Measurements from ENCODE around the gene RNU1-1. TPM values are rescaled to one million over a fixed set of nuclear protein-coding genes. Genes with fewer than 3 reads are reported as not detected.
"Not testable (repeated sequence)": the region's sequence is repeated elsewhere in the genome, so short reads cannot be mapped to it uniquely, and the experiment has no call there.

Gene RNU1-1
- total RNA-seq, 3 donors from 2014 or later (not counting 1 experiment from before 2014, with no cell fraction given) = 2,937 to 3,261 (median 3,038) TPM

GRCh38 chr1:16521288-16521583 lies 7.2 kb upstream of the RNU1-1 start:
- 89% methylated on average over 12 of the region's 12 CpGs for WGBS (ENCODE audit: insufficient coverage)
- intact Hi-C loops (cut with micrococcal nuclease) = no loop called here
- Mint-ChIP-seq H3K36me3 (no peaks in the 10 kb centered on the region), H3K4me1 (no peaks in the 10 kb centered on the region), H3K27ac (no peak overlapping the region), H3K9me3 (no peaks in the 10 kb centered on the region), H3K27me3 (ENCODE audit: low read depth in 2 of 2) (peaks cover 49 to 53% of the 10 kb centered on the region in 2 donors), H3K4me3 (no peak overlapping the region)
- no peak for TF ChIP-seq CTCF (IDR thresholded peaks at IDR 0.05)
- H3K27ac ChIP-seq (ENCODE audit: low read length) = no peak overlapping the region
- peaks cover 3% of the 10 kb centered on the region for H3K4me1 ChIP-seq (ENCODE audit: control insufficient read depth, insufficient read depth, low read length)
- peaks cover 23% of the 10 kb centered on the region for H3K27me3 ChIP-seq (ENCODE audit: control insufficient read depth, insufficient read depth, low read length)
- no peak overlapping the region for H3K4me3 ChIP-seq (ENCODE audit: low read length)
- H3K9me3 ChIP-seq (ENCODE audit: control insufficient read depth, insufficient read depth, low read length) = no peaks in the 10 kb centered on the region
- ATAC-seq (no peak), DNase-seq (no peak)
- H3K36me3 ChIP-seq (ENCODE audit: control insufficient read depth, insufficient read depth, low read length) = no peaks in the 10 kb centered on the region

GRCh38 chr1:16520435-16521287 lies 6.6 kb upstream of the RNU1-1 start:
- ATAC-seq; H3K9me3 ChIP-seq (ENCODE audit: control insufficient read depth, insufficient read depth, low read length); intact Hi-C loops (cut with micrococcal nuclease); H3K36me3 ChIP-seq (ENCODE audit: control insufficient read depth, insufficient read depth, low read length); H3K9me3 Mint-ChIP-seq; H3K4me3 ChIP-seq (ENCODE audit: low read length); H3K36me3 Mint-ChIP-seq; H3K27ac Mint-ChIP-seq; H3K4me1 Mint-ChIP-seq; H3K4me1 ChIP-seq (ENCODE audit: control insufficient read depth, insufficient read depth, low read length); H3K27ac ChIP-seq (ENCODE audit: low read length); H3K4me3 Mint-ChIP-seq: not testable (repeated sequence)
- peaks cover 23% of the 10 kb centered on the region for H3K27me3 ChIP-seq (ENCODE audit: control insufficient read depth, insufficient read depth, low read length)
- peak in 1 of 2 donors; percentile 5 for DNase-seq
- peaks cover 46 to 53% of the 10 kb centered on the region in 2 donors for H3K27me3 Mint-ChIP-seq (ENCODE audit: low read depth in 2 of 2)
- WGBS (ENCODE audit: insufficient coverage) = 31% methylated on average over 48 of the region's 48 CpGs

- H3K4me1 Mint-ChIP-seq; ATAC-seq; H3K27ac Mint-ChIP-seq; H3K9me3 ChIP-seq (ENCODE audit: control insufficient read depth, insufficient read depth, low read length); H3K4me3 ChIP-seq (ENCODE audit: low read length); H3K9me3 Mint-ChIP-seq; H3K4me1 ChIP-seq (ENCODE audit: control insufficient read depth, insufficient read depth, low read length); H3K4me3 Mint-ChIP-seq; H3K36me3 ChIP-seq (ENCODE audit: control insufficient read depth, insufficient read depth, low read length); H3K27ac ChIP-seq (ENCODE audit: low read length); H3K36me3 Mint-ChIP-seq; DNase-seq; intact Hi-C loops (cut with micrococcal nuclease): not testable (repeated sequence)
- peaks cover 23% of the 10 kb centered on the region for H3K27me3 ChIP-seq (ENCODE audit: control insufficient read depth, insufficient read depth, low read length)
- H3K27me3 Mint-ChIP-seq (ENCODE audit: low read depth in 2 of 2) = peaks cover 43 to 47% of the 10 kb centered on the region in 2 donors
- 75% methylated on average over 6 of the region's 6 CpGs for WGBS (ENCODE audit: insufficient coverage)
Observed at GRCh38 chr1:16519255-16519951, 5.3 kb upstream of the RNU1-1 start.

GRCh38 chr1:16518913-16519254 lies 4.8 kb upstream of the RNU1-1 start:
- H3K36me3 ChIP-seq (ENCODE audit: control insufficient read depth, insufficient read depth, low read length); H3K27ac Mint-ChIP-seq; H3K4me3 ChIP-seq (ENCODE audit: low read length); H3K4me1 Mint-ChIP-seq; H3K9me3 Mint-ChIP-seq; DNase-seq; intact Hi-C loops (cut with micrococcal nuclease); H3K4me3 Mint-ChIP-seq; H3K4me1 ChIP-seq (ENCODE audit: control insufficient read depth, insufficient read depth, low read length); ATAC-seq; H3K36me3 Mint-ChIP-seq; H3K27ac ChIP-seq (ENCODE audit: low read length); H3K9me3 ChIP-seq (ENCODE audit: control insufficient read depth, insufficient read depth, low read length): not testable (repeated sequence)
- peaks cover 42 to 46% of the 10 kb centered on the region in 2 donors for H3K27me3 Mint-ChIP-seq (ENCODE audit: low read depth in 2 of 2)
- peaks cover 23% of the 10 kb centered on the region for H3K27me3 ChIP-seq (ENCODE audit: control insufficient read depth, insufficient read depth, low read length)
- whole genome bisulfite sequencing (ENCODE audit: insufficient coverage) = 78% methylated on average over 1 of the region's 3 CpGs

- H3K36me3 ChIP-seq (ENCODE audit: control insufficient read depth, insufficient read depth, low read length); ATAC-seq; H3K9me3 Mint-ChIP-seq; intact Hi-C loops (cut with micrococcal nuclease); H3K27ac ChIP-seq (ENCODE audit: low read length); H3K4me3 ChIP-seq (ENCODE audit: low read length); H3K4me1 Mint-ChIP-seq; H3K27ac Mint-ChIP-seq; H3K36me3 Mint-ChIP-seq; DNase-seq; H3K9me3 ChIP-seq (ENCODE audit: control insufficient read depth, insufficient read depth, low read length); H3K4me3 Mint-ChIP-seq: not testable (repeated sequence)
- WGBS (ENCODE audit: insufficient coverage) = 77% methylated on average over 4 of the region's 5 CpGs
- peaks cover 10% of the 10 kb centered on the region for H3K4me1 ChIP-seq (ENCODE audit: control insufficient read depth, insufficient read depth, low read length)
- peaks cover 21% of the 10 kb centered on the region for H3K27me3 ChIP-seq (ENCODE audit: control insufficient read depth, insufficient read depth, low read length)
- peaks cover 38 to 46% of the 10 kb centered on the region in 2 donors for H3K27me3 Mint-ChIP-seq (ENCODE audit: low read depth in 2 of 2)
Observed at GRCh38 chr1:16516694-16517410, 2.8 kb upstream of the RNU1-1 start.

GRCh38 chr1:16513412-16514106 lies 526 bp downstream of the RNU1-1 start:
- H3K4me1 ChIP-seq (ENCODE audit: control insufficient read depth, insufficient read depth, low read length); H3K4me1 Mint-ChIP-seq; H3K9me3 ChIP-seq (ENCODE audit: control insufficient read depth, insufficient read depth, low read length); H3K4me3 Mint-ChIP-seq; intact Hi-C loops (cut with micrococcal nuclease); H3K27ac Mint-ChIP-seq; H3K36me3 Mint-ChIP-seq; H3K9me3 Mint-ChIP-seq; H3K36me3 ChIP-seq (ENCODE audit: control insufficient read depth, insufficient read depth, low read length); H3K4me3 ChIP-seq (ENCODE audit: low read length); H3K27me3 ChIP-seq (ENCODE audit: control insufficient read depth, insufficient read depth, low read length): not testable (repeated sequence)
- DNase-seq (peak; percentile 52 to 89), ATAC-seq (peak; percentile 95 to 100 (median 96))
- peak overlapping the region; percentile 93 for H3K27ac ChIP-seq (ENCODE audit: low read length)
- WGBS (ENCODE audit: insufficient coverage) = 13% methylated on average over 17 of the region's 26 CpGs
- peaks cover 16 to 19% of the 10 kb centered on the region in 2 donors for H3K27me3 Mint-ChIP-seq (ENCODE audit: low read depth in 2 of 2)
